ENCODE measurements around the gene TOX2.

GRCh38 chr20:44034451-44034850, 119.8 kb downstream of the TOX2 start:
- TF ChIP-seq GATA3 (IDR thresholded peaks at IDR 0.05; ENCODE audit: low read depth, low read length) (no peak), GATA2 (IDR thresholded peaks at IDR 0.05; ENCODE audit: low read depth, low read length) (no peak)
